BLaER1 treated with 17β-estradiol and CSF1 and Interleukin-3, amounts not matched to agents 10 nM and 100 nM (cell line): ENCODE measurements around the gene ADAMTS10.

ENCODE experiments used
- H3K27ac ChIP-seq, 11 experiments: shearing (Covaris generic); formaldehyde crosslinking; 2 replicates each; pipeline ENCODE4 v1.8.1; 2022
- H3K27me3 ChIP-seq, 11 experiments: shearing (Covaris generic); formaldehyde crosslinking; 2 replicates each; pipeline ENCODE4 v1.8.1; 2022
- H3K36me3 ChIP-seq, 11 experiments: shearing (Covaris generic); formaldehyde crosslinking; 2 replicates each; pipeline ENCODE4 v1.8.1; 2022
- H3K4me1 ChIP-seq, 10 experiments: shearing (Covaris generic); formaldehyde crosslinking; 2 replicates each; pipeline ENCODE4 v1.8.1; 2022
- H3K4me2 ChIP-seq, 11 experiments: shearing (Covaris generic); formaldehyde crosslinking; 2 replicates each; pipeline ENCODE4 v1.8.1; 2022
- H3K4me3 ChIP-seq, 10 experiments: shearing (Covaris generic); formaldehyde crosslinking; 2 replicates each; pipeline ENCODE4 v1.8.1; 2022
- H3K9ac ChIP-seq, 11 experiments: shearing (Covaris generic); formaldehyde crosslinking; 2 replicates each; pipeline ENCODE4 v1.8.1; 2022
- H3K9me3 ChIP-seq, 11 experiments: shearing (Covaris generic); formaldehyde crosslinking; replicated peaks in 1 of 11; 2 replicates each; pipeline ENCODE4 v1.8.1; 2022
- H4K20me1 ChIP-seq, 11 experiments: shearing (Covaris generic); formaldehyde crosslinking; 2 replicates each; pipeline ENCODE4 v1.8.1; 2022
- Cebpa-rat ChIP-seq, 11 experiments: shearing (Covaris generic); IDR thresholded peaks; 2 replicates each; pipeline ENCODE4 v1.8.1; 2022

ADAMTS10 gene

GRCh38 chr19:8609279-8610040 is 1.1 kb downstream of the ADAMTS10 start:
- Histone ChIP-seq H4K20me1 (peaks cover 0 to 21% (median 5%) of the 10 kb centered on the region in 11 experiments; a peak in 7 of 22 replicates), H3K4me1 (peaks cover 27 to 51% (median 43%) of the 10 kb centered on the region in 10 experiments), H3K4me3 (peak overlapping the region; percentile 70 to 90 (median 78)), H3K9me3 (peaks cover 12 to 24% (median 21%) of the 10 kb centered on the region in 11 experiments), H3K27ac (peak overlapping the region; percentile 85 to 93 (median 90)), H3K4me2 (peak overlapping the region; percentile 90 to 97 (median 95)), H3K27me3 (no peaks in the 10 kb centered on the region), H3K9ac (peak overlapping the region; percentile 84 to 93 (median 90)), H3K36me3 (peaks cover 12 to 33% (median 25%) of the 10 kb centered on the region in 11 experiments)
- no peak for TF ChIP-seq Cebpa-rat (IDR thresholded peaks at IDR 0.05)

GRCh38 chr19:8608941-8609278 is 1.6 kb downstream of the ADAMTS10 start:
- peak overlapping the region; percentile 90 to 97 (median 95) for H3K4me2 ChIP-seq
- H3K27me3 ChIP-seq = no peaks in the 10 kb centered on the region
- peak overlapping the region; percentile 70 to 90 (median 78) for H3K4me3 ChIP-seq
- peak overlapping the region; percentile 84 to 93 (median 90) for H3K9ac ChIP-seq
- TF ChIP-seq Cebpa-rat (IDR thresholded peaks at IDR 0.05) = no peak
- H3K9me3 ChIP-seq = peaks cover 13 to 26% (median 23%) of the 10 kb centered on the region in 11 experiments
- H3K36me3 ChIP-seq = peaks cover 16 to 39% (median 31%) of the 10 kb centered on the region in 11 experiments
- peaks cover 27 to 51% (median 43%) of the 10 kb centered on the region in 10 experiments for H3K4me1 ChIP-seq
- H4K20me1 ChIP-seq = peaks cover 0 to 21% (median 5%) of the 10 kb centered on the region in 11 experiments; a peak in 7 of 22 replicates
- peak overlapping the region; percentile 85 to 93 (median 90); a peak in 21 of 22 replicates for H3K27ac ChIP-seq

- Histone ChIP-seq H3K4me1 (peaks cover 19 to 40% (median 32%) of the 10 kb centered on the region in 10 experiments), H4K20me1 (peaks cover 0 to 21% (median 5%) of the 10 kb centered on the region in 11 experiments; a peak in 7 of 22 replicates), H3K4me2 (peak overlapping the region in 4 of 11 experiments; percentile 39 to 97 (median 95); a peak in 5 of 22 replicates), H3K36me3 (peaks cover 31 to 54% (median 46%) of the 10 kb centered on the region in 11 experiments), H3K9me3 (peaks cover 13 to 26% (median 23%) of the 10 kb centered on the region in 11 experiments), H3K27me3 (no peaks in the 10 kb centered on the region), H3K9ac (no peak overlapping the region), H3K27ac (no peak overlapping the region), H3K4me3 (no peak overlapping the region)
- TF ChIP-seq Cebpa-rat (IDR thresholded peaks at IDR 0.05) = no peak
These were observed 3.1 kb downstream of the ADAMTS10 start for GRCh38 chr19:8607386-8607785.

GRCh38 chr19:8605514-8605913 is 5.0 kb downstream of the ADAMTS10 start:
- no peak for TF ChIP-seq Cebpa-rat (IDR thresholded peaks at IDR 0.05)
- Histone ChIP-seq H3K27me3 (no peaks in the 10 kb centered on the region), H3K9me3 (peaks cover 13 to 26% (median 23%) of the 10 kb centered on the region in 11 experiments), H3K9ac (no peak overlapping the region), H4K20me1 (peaks cover 0 to 21% (median 5%) of the 10 kb centered on the region in 11 experiments; a peak in 7 of 22 replicates), H3K4me1 (peaks cover 13 to 29% (median 21%) of the 10 kb centered on the region in 10 experiments), H3K4me2 (no peak overlapping the region), H3K36me3 (peaks cover 47 to 72% (median 64%) of the 10 kb centered on the region in 11 experiments), H3K27ac (no peak overlapping the region), H3K4me3 (peak overlapping the region in 1 of 10 experiments; percentile 44; a peak in 2 of 20 replicates)

- Histone ChIP-seq H3K27ac (no peak overlapping the region), H4K20me1 (peaks cover 0 to 20% (median 0%) of the 10 kb centered on the region in 11 experiments; a peak in 6 of 22 replicates), H3K9me3 (peaks cover 13 to 30% (median 23%) of the 10 kb centered on the region in 11 experiments), H3K9ac (no peak overlapping the region), H3K27me3 (no peaks in the 10 kb centered on the region), H3K4me3 (no peak overlapping the region), H3K36me3 (peaks cover 58 to 100% (median 85%) of the 10 kb centered on the region in 11 experiments), H3K4me1 (peaks cover 8 to 16% (median 13%) of the 10 kb centered on the region in 10 experiments), H3K4me2 (no peak overlapping the region)
- TF ChIP-seq Cebpa-rat (IDR thresholded peaks at IDR 0.05) = no peak
These were observed 8.7 kb downstream of the ADAMTS10 start for GRCh38 chr19:8601796-8602195.

- TF ChIP-seq Cebpa-rat (IDR thresholded peaks at IDR 0.05) = no peak
- peaks cover 0 to 25% (median 6%) of the 10 kb centered on the region in 11 experiments; a peak in 10 of 22 replicates for H4K20me1 ChIP-seq
- peaks cover 18 to 25% (median 22%) of the 10 kb centered on the region in 10 experiments for H3K4me1 ChIP-seq
- H3K9me3 ChIP-seq = peaks cover 13 to 22% (median 15%) of the 10 kb centered on the region in 11 experiments
- H3K4me2 ChIP-seq = no peak overlapping the region
- H3K27ac ChIP-seq = no peak overlapping the region
- H3K4me3 ChIP-seq = no peak overlapping the region
- no peak overlapping the region for H3K9ac ChIP-seq
- no peaks in the 10 kb centered on the region for H3K27me3 ChIP-seq
- peaks cover 63 to 97% (median 77%) of the 10 kb centered on the region in 11 experiments for H3K36me3 ChIP-seq
These were observed 9.7 kb downstream of the ADAMTS10 start for GRCh38 chr19:8600816-8601215.

GRCh38 chr19:8600064-8600463 is 10.5 kb downstream of the ADAMTS10 start:
- no peaks in the 10 kb centered on the region for H3K27me3 ChIP-seq
- H3K4me2 ChIP-seq = no peak overlapping the region
- H3K4me3 ChIP-seq = no peak overlapping the region
- peaks cover 7 to 16% (median 8%) of the 10 kb centered on the region in 11 experiments for H3K9me3 ChIP-seq
- no peak overlapping the region for H3K9ac ChIP-seq
- no peak for TF ChIP-seq Cebpa-rat (IDR thresholded peaks at IDR 0.05)
- no peak overlapping the region for H3K27ac ChIP-seq
- peaks cover 55 to 90% (median 72%) of the 10 kb centered on the region in 11 experiments for H3K36me3 ChIP-seq
- H4K20me1 ChIP-seq = peaks cover 0 to 26% (median 6%) of the 10 kb centered on the region in 11 experiments; a peak in 10 of 22 replicates
- H3K4me1 ChIP-seq = peaks cover 25 to 32% (median 28%) of the 10 kb centered on the region in 10 experiments

- Histone ChIP-seq H3K27me3 (no peaks in the 10 kb centered on the region), H3K4me1 (peaks cover 27 to 60% (median 50%) of the 10 kb centered on the region in 10 experiments), H4K20me1 (peaks cover 0 to 34% (median 11%) of the 10 kb centered on the region in 11 experiments; a peak in 12 of 22 replicates), H3K4me3 (peak overlapping the region in 1 of 10 experiments; percentile 7; a peak in 1 of 20 replicates), H3K9me3 (peaks cover 10 to 38% (median 19%) of the 10 kb centered on the region in 11 experiments; a peak in 21 of 22 replicates), H3K27ac (peak overlapping the region in 6 of 11 experiments; percentile 20 to 70 (median 56); a peak in 9 of 22 replicates), H3K36me3 (peaks cover 28 to 75% (median 51%) of the 10 kb centered on the region in 11 experiments), H3K9ac (peak overlapping the region in 4 of 11 experiments; percentile 36 to 64 (median 52); a peak in 8 of 22 replicates), H3K4me2 (peak overlapping the region; percentile 45 to 83 (median 77))
- TF ChIP-seq Cebpa-rat (IDR thresholded peaks at IDR 0.05) = no peak
These were observed 14.3 kb downstream of the ADAMTS10 start for GRCh38 chr19:8596168-8596567.
